ENCODE data around the gene NEU1. TPM values are rescaled to one million over a fixed set of nuclear protein-coding genes. Genes with fewer than 3 reads are reported as not detected.
A peak's percentile ranks its signal among the peaks of the same experiment; 100 is the strongest.
"Not testable (repeated sequence)": the region's sequence is repeated elsewhere in the genome, so short reads cannot be mapped to it uniquely, and the experiment has no call there.

Gene NEU1
- polyA plus RNA-seq, 1 experiment: 39.0 TPM

GRCh38 chr6:31838968-31839367 lies 23.7 kb downstream of the NEU1 start:
- TF ChIP-seq, protein P1, sequence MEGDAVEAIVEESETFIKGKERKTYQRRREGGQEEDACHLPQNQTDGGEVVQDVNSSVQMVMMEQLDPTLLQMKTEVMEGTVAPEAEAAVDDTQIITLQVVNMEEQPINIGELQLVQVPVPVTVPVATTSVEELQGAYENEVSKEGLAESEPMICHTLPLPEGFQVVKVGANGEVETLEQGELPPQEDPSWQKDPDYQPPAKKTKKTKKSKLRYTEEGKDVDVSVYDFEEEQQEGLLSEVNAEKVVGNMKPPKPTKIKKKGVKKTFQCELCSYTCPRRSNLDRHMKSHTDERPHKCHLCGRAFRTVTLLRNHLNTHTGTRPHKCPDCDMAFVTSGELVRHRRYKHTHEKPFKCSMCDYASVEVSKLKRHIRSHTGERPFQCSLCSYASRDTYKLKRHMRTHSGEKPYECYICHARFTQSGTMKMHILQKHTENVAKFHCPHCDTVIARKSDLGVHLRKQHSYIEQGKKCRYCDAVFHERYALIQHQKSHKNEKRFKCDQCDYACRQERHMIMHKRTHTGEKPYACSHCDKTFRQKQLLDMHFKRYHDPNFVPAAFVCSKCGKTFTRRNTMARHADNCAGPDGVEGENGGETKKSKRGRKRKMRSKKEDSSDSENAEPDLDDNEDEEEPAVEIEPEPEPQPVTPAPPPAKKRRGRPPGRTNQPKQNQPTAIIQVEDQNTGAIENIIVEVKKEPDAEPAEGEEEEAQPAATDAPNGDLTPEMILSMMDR (IDR thresholded peaks at IDR 0.05; ENCODE audit: low read depth, low read length): no peak
- ChIA-PET POLR2A (interaction anchor here (1.6 kb wide), 1 partner anchor 43 kb away, joined by 4 read pairs; no protein-coding TSS in a partner anchor), CTCF (interaction anchor here (1.6 kb wide), 1 partner anchor 48 kb away, joined by 5 read pairs; no protein-coding TSS in a partner anchor)
- no peak for DNase-seq (ENCODE audit: low read depth, low spot score)
- Histone ChIP-seq H3K27me3 (ENCODE audit: control insufficient read depth, insufficient read depth, low read length) (no peaks in the 10 kb centered on the region), H3K9me3 (ENCODE audit: control insufficient read depth, insufficient read depth, low read length) (no peaks in the 10 kb centered on the region; the same call in 1 of the 2 replicates), H3K4me3 (ENCODE audit: low read depth, low read length) (no peak overlapping the region), H3K27ac (ENCODE audit: low read depth, low read length) (no peak overlapping the region)

DNA sequence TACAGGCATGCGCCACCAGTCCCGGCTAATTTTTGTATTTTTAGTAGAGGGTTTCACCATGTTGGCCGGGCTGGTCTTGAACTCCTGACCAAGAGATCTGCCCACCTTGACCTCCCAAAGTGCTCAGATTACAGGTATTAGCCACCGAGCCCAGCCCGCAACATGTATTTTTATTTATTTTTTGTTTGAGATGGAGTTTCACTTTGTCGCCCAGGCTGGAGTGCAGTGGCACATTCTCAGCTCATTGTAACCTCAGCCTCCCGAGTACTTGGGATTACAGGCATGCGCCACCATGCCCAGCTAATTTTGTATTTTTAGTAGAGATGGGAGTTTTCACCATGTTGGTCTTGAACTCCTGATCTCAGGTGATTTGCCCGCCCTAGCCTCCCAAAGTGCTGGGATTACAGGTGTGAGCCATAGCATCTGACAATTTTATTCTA lies 24.5 kb downstream of the NEU1 start:
- CTCF ChIA-PET; DNase-seq (ENCODE audit: low read depth, low spot score); H3K9me3 ChIP-seq (ENCODE audit: control insufficient read depth, insufficient read depth, low read length); H3K27ac ChIP-seq (ENCODE audit: low read depth, low read length); POLR2A ChIA-PET; H3K27me3 ChIP-seq (ENCODE audit: control insufficient read depth, insufficient read depth, low read length): not testable (repeated sequence)
- H3K4me3 ChIP-seq (ENCODE audit: low read depth, low read length): peak overlapping the region; percentile 92

DNA sequence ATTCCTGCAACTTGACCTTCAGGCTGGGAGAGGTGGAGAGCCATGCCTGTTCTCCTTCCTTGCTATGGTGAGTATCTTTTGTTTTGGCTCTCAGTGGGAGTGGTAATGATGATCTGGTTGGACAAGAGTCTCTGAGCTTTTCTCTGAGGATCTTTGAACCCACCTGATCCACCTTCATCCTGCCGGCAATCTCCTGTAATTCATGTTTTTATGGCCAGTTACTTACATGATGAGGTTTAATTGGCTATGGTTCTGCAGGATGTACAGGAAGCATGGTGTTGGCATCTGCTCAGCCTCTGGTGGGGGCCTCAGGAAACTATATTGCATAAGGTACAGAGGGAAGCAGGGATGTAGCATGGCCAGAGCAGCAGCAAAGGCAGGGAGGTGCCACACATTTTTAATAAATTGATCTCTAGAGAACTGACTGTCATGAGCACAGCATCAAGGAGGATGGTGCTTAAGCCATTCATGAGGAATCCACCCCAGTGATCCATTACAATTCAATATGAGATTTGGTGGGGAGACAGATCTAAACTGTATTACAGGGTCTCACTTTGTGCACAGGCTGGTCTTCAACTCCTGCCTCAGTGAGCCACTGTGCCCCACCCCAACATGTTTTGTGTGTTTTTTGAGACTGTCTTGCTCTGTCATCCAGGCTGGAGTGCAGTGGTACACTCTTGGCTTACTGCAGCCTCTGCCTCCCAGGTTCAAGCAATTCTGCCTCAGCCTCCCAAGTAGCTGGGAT lies 25.1 kb downstream of the NEU1 start:
- TF ChIP-seq, protein P1 (IDR thresholded peaks at IDR 0.05; ENCODE audit: low read depth, low read length): no peak
- no peak for DNase-seq (ENCODE audit: low read depth, low spot score)
- Histone ChIP-seq H3K9me3 (ENCODE audit: control insufficient read depth, insufficient read depth, low read length) (no peaks in the 10 kb centered on the region; the same call in 1 of the 2 replicates), H3K27me3 (ENCODE audit: control insufficient read depth, insufficient read depth, low read length) (no peaks in the 10 kb centered on the region), H3K27ac (ENCODE audit: low read depth, low read length) (no peak overlapping the region), H3K4me3 (ENCODE audit: low read depth, low read length) (peak overlapping the region; percentile 92)
- ChIA-PET CTCF (interaction anchor here (0.8 kb wide), 1 partner anchor 67 kb away, joined by 4 read pairs; no protein-coding TSS in a partner anchor), POLR2A (interaction anchor here (0.6 to 1.8 kb wide), 2 partner anchors 10 to 25 kb away, joined by 3 to 8 read pairs; partner anchors contain the start of genes HSPA1B and NEU1)

DNA sequence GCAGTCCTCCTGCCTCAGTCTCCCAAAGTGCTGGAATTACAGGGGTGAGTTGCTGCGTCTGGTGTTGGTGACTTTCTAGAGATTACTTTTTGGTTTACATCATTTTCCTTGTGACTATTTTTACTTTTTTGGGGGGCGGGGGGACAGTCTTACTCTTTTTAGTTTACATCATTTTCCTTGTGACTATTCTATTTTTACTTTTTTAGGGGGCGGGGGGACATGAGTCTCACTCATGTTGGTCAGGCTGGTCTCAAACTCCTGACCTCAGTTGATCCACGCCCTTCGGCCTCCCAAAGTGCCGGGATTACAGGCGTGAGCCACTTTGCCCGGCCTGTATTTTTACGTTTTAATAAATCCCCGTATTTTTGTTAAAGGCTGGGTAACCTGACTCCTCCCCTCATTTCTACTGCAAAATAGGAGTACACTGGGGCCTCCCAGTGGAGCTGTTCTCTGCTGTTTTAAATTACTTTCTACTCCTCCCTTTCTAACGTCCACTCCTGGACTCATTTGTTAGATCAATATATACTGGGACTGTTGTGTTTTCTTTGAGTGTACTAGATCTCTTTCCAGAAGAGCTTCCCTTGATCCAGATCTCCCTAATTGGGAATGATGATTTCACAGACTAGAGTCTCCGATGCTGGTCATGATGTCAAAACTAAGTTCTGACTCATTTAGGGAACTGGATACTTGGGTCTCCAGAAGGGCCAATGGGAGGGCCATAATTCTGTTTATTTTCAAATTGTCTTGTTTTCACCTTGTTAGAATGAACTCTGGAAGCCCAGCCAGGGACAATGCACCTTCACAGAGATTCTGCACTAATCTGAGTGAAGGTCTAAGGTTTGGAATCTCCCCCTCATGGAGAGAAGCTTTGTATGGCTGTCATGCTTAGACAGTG lies 25.9 kb downstream of the NEU1 start:
- POLR2A ChIA-PET: interaction anchor here (0.6 to 2.5 kb wide), 7 partner anchors 9 to 1323 kb away, joined by 3 to 19 read pairs (median 7); partner anchors contain the start of genes HSPA1A, HSPA1B, HSPA1L and NEU1
- TF ChIP-seq, protein P1 (IDR thresholded peaks at IDR 0.05; ENCODE audit: low read depth, low read length): peak; percentile 21; the same call in 1 of the 2 replicates
- DNase-seq (ENCODE audit: low read depth, low spot score): no peak
- H3K27me3 ChIP-seq (ENCODE audit: control insufficient read depth, insufficient read depth, low read length): no peaks in the 10 kb centered on the region
- H3K4me3 ChIP-seq (ENCODE audit: low read depth, low read length): peak overlapping the region; percentile 92
- H3K9me3 ChIP-seq (ENCODE audit: control insufficient read depth, insufficient read depth, low read length): no peaks in the 10 kb centered on the region
- peak overlapping the region; percentile 65 for H3K27ac ChIP-seq (ENCODE audit: low read depth, low read length)
- CTCF ChIA-PET: interaction anchor here (0.8 to 1.7 kb wide), 2 partner anchors 40 to 67 kb away, joined by 4 read pairs; no protein-coding TSS in a partner anchor

DNA sequence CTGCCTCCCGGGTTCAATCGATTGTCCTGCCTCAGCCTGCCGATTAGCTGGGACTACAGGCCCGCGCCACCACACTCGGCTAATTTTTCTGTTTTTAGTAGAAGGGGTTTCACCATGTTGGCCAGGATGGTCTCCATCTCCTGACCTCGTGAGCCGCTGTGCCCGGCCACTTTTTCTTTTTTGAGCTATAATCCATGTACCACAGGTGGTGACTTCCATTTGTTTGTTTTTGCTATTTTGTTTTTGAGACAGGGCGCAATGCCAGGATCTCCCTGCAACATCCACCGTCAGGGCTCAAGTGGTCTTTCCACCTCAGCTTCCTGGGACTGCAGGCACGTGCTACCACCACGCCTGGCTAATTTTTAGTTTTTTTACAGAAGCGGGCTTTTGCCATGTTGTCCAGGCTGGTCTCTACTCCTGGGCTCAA lies 26.6 kb downstream of the NEU1 start:
- DNase-seq (ENCODE audit: low read depth, low spot score): no peak
- Histone ChIP-seq H3K9me3 (ENCODE audit: control insufficient read depth, insufficient read depth, low read length) (no peaks in the 10 kb centered on the region), H3K27ac (ENCODE audit: low read depth, low read length) (peak overlapping the region; percentile 65), H3K4me3 (ENCODE audit: low read depth, low read length) (peak overlapping the region; percentile 92), H3K27me3 (ENCODE audit: control insufficient read depth, insufficient read depth, low read length) (no peaks in the 10 kb centered on the region)
- ChIA-PET CTCF (interaction anchor here (1.7 kb wide), 1 partner anchor 40 kb away, joined by 4 read pairs; no protein-coding TSS in a partner anchor), POLR2A (interaction anchor here (0.6 to 2.5 kb wide), 9 partner anchors 9 to 1324 kb away, joined by 3 to 19 read pairs (median 8); partner anchors contain the start of genes CLIC1, GPANK1, HSPA1A and HSPA1B)
- TF ChIP-seq, protein P1 (IDR thresholded peaks at IDR 0.05; ENCODE audit: low read depth, low read length): no peak
